Upper lobe of left lung (tissue), 4 donors: ENCODE data around the gene ZFYVE9.

Source experiments
- CTCF ChIP-seq, 6 experiments: fragments of 450-650 bp in 4 of 6; fragments of 200-600 bp in 2 of 6; sonication (generic) in 2 of 6; IDR thresholded peaks; one replicate each; pipeline ENCODE4 v1.5.1; 2016 to 2019; ENCODE audit warnings: antibody characterized with exemption in 6 of 6
- POLR2A ChIP-seq, 4 donors: fragments of 450-650 bp; IDR thresholded peaks; one replicate each; pipeline ENCODE4 v1.5.1; 2016 to 2017; ENCODE audit warnings: antibody characterized with exemption in 4 of 4, mild to moderate bottlenecking in 2 of 4

GRCh38 chr1:52141513-52142219, at the start of gene ZFYVE9:
- TF ChIP-seq CTCF (IDR thresholded peaks at IDR 0.05), result peak; percentile 88 to 99 (median 98)
- peak in 2 of 4 donors; percentile 35 to 63 for TF ChIP-seq POLR2A (IDR thresholded peaks at IDR 0.05)
